ENCODE data around the gene GFPT2.

The GFPT2 gene

DNA sequence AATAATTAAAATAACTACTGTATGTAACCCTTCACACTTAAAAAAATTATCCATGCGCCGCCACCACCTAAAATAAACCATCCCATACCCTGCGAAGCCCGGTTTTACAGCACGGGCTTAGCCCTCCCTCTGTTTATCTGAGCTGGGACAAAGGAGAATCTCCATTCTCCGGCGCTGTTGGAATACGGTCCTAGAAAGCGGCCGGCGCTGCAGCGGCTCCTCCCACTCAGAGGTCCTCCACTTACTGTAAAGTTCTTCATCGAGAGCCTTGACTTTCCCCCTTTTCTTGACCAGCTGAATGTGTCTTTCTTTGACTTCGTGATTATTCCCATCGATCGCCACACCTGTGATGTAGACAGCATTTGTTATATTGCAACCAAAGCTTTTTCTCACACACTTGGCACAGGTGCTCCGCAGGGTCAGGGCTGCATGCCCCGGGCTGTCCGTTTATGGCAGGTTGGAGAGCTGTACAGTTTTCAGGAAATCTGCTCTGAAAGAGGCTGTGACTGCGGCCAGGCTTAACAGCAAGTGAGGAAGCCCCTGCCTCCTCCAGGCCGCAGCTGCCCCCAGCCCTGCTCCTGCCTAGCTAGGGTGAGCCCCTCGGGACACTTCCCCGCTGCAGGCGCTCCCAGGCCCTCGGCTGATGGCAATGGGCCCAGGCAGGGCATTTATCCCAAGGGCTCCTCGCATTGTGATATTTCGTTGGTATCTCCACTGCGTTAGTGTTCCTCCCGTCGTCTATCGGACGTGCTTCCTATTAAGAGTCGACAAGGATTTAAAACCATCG, 16.7 kb downstream of the GFPT2 start:
- no peak overlapping the region for H3K4me3 ChIP-seq (ENCODE audit: low read length)
- no peak for TF ChIP-seq ZNF274 (IDR thresholded peaks at IDR 0.05; ENCODE audit: low read depth, low read length)

GRCh38 chr5:180335614-180336233, 17.4 kb downstream of the GFPT2 start:
- H3K4me3 ChIP-seq (ENCODE audit: low read length) = no peak overlapping the region
- no peak for TF ChIP-seq ZNF274 (IDR thresholded peaks at IDR 0.05; ENCODE audit: low read depth, low read length)

DNA sequence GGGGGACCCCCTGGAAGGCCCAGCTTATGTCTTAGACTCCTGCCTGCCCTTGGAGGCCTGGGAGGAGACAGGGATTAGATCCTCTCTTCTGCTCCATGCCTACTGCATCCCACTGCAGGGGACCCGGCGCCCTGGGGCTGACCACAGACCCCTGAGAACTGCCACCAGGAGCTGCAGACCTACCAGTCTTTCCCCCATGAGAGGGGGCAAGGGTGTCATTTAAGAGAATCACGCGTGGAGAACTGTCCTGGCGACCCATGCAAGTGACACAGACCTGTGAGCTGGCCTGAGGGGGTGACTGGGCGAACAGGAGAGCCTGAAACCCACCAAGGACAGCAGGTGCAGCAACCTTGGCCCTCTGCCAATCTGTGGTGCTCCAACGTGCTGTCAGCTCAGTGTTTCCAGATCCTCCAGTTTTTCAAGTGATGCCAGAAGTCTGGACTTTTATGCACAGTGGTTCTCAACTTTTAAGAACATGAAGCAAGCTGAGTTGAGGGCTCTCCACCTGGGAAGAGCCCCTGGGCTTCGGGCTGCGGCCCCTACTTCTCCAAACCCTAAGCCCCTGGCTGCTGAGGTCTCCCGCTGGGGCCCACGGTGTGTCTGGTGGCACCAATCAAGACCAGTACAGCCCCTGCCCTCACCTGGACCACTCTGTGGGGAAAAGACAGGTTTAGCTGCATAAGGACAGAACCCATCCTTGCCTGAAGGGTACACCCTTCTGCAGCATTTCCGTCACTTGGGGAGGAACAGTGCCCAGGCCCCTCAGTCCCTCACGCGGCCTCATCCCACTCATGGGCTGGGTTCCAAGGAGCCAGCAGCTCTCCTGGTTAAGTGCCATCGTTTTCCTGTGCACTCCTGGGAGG, 18.2 kb downstream of the GFPT2 start:
- no peak for TF ChIP-seq ZNF274 (IDR thresholded peaks at IDR 0.05; ENCODE audit: low read depth, low read length)
- H3K4me3 ChIP-seq (ENCODE audit: low read length) = no peak overlapping the region

- no peak overlapping the region for H3K4me3 ChIP-seq (ENCODE audit: low read length)
- no peak for TF ChIP-seq ZNF274 (IDR thresholded peaks at IDR 0.05; ENCODE audit: low read depth, low read length)
Observed at GRCh38 chr5:180334176-180334575, 19.0 kb downstream of the GFPT2 start.

- H3K4me3 ChIP-seq (ENCODE audit: low read length) = no peak overlapping the region
- TF ChIP-seq ZNF274 (IDR thresholded peaks at IDR 0.05; ENCODE audit: low read depth, low read length) = no peak
Observed at GRCh38 chr5:180333661-180334060, 19.5 kb downstream of the GFPT2 start.

GRCh38 chr5:180332861-180333260, 20.3 kb downstream of the GFPT2 start:
- TF ChIP-seq ZNF274 (IDR thresholded peaks at IDR 0.05; ENCODE audit: low read depth, low read length) = no peak
- no peak overlapping the region for H3K4me3 ChIP-seq (ENCODE audit: low read length)

DNA sequence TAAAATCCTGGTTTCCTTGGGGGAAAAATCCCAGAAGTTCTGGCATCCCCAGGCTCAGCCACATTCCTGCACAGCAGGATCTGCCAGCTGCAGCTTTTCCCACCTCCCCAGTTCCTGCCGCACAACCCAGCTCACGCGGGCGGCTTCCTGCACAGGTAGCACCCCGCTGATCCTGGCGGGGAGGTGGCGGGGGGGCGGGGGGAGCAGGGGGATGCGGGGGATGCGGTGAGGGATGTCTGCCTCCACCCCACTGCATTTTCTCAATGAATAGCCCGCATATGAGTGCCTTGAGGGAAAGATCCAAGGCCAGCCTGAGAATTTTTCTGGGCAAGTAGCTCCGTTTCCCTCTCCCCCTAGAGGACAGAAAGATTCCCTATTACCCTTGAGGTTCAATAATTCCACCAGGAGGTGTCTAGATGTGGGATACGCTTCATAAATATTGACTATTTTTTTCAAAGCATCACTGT, 21.1 kb downstream of the GFPT2 start:
- no peak overlapping the region for H3K4me3 ChIP-seq (ENCODE audit: low read length)

DNA sequence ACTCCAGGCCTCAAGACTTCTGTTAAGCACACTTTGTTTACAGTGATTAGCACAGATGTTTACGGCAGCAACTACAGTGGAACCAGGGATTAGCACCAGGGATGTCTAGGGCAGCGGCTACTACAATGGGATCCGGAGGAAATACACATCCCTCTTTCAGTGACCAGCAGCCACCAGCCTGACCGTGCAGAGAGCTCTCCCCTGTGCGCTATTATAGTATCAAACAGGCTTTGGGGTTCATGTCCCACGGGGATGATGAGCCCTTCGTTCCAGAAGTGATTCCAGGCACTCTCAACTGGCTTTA, 21.5 kb downstream of the GFPT2 start:
- no peak overlapping the region for H3K4me3 ChIP-seq (ENCODE audit: low read length)

More for the DNA sequence above, 21.1 kb downstream of the GFPT2 start:
- TF ChIP-seq ZNF274 (IDR thresholded peaks at IDR 0.05; ENCODE audit: low read depth, low read length) = no peak

DNA sequence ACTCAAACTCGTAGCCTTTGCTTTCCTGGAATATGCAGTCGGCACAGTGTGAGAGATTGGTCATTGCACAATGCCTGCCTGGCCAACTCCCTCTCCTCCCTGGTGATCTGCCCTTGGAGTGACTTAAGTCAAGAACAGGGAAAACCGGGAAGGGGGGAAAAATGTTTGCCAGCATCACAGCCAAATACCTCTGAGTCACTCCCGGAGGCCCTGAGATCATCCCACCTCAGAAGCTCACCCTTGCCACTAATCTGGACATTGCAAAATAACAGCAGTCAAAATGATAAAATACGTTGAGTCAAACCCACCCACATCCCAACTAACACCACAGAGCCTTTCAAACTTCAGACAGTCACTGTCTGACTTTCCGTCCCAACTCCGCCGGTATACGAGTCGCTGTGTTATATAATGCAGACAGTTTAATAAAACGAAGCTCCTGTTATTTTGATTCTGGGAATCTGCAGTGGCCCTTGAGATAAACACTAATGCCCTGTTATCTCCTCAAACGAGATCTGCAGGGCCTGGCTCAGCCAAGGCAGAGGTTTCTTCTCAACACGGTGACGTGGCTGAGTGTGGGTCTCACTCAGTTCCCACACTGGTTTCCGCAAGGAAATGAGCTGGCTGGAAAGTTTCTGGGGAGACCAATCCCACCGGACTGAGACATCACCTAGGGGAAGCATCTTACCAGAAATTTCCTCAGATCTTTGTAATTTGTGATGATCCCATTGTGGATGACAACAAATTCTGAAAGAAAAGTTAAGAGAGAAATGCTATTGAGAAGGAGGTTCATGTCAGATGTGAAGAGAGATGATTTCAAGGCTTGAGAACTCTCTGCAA, 22.1 kb downstream of the GFPT2 start:
- no peak for TF ChIP-seq ZNF274 (IDR thresholded peaks at IDR 0.05; ENCODE audit: low read depth, low read length)
- H3K4me3 ChIP-seq (ENCODE audit: low read length) = no peak overlapping the region

More for the DNA sequence above, 21.5 kb downstream of the GFPT2 start:
- TF ChIP-seq ZNF274 (IDR thresholded peaks at IDR 0.05; ENCODE audit: low read depth, low read length) = no peak

GRCh38 chr5:180330270-180330648, 22.9 kb downstream of the GFPT2 start:
- no peak for TF ChIP-seq ZNF274 (IDR thresholded peaks at IDR 0.05; ENCODE audit: low read depth, low read length)
- no peak overlapping the region for H3K4me3 ChIP-seq (ENCODE audit: low read length)

- H3K4me3 ChIP-seq (ENCODE audit: low read length) = no peak overlapping the region
- no peak for TF ChIP-seq ZNF274 (IDR thresholded peaks at IDR 0.05; ENCODE audit: low read depth, low read length)
Observed at GRCh38 chr5:180329606-180330269, 23.4 kb downstream of the GFPT2 start.

DNA sequence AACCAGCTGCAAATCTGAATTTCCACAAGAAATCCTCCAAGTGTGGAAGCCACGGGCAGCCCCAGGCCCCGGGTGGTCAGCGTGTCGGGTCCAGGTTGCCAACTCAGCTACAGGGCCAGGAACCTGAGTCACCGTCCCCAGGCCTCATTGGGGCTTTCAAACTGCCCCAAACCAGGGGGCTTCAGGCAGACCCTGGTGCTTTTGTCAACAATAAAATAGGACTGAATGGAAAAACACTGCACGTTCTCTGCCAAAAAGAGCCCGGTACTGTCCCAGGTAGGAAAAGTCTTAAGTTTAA, 24.0 kb downstream of the GFPT2 start:
- H3K4me3 ChIP-seq (ENCODE audit: low read length) = no peak overlapping the region
- TF ChIP-seq ZNF274 (IDR thresholded peaks at IDR 0.05; ENCODE audit: low read depth, low read length) = no peak

DNA sequence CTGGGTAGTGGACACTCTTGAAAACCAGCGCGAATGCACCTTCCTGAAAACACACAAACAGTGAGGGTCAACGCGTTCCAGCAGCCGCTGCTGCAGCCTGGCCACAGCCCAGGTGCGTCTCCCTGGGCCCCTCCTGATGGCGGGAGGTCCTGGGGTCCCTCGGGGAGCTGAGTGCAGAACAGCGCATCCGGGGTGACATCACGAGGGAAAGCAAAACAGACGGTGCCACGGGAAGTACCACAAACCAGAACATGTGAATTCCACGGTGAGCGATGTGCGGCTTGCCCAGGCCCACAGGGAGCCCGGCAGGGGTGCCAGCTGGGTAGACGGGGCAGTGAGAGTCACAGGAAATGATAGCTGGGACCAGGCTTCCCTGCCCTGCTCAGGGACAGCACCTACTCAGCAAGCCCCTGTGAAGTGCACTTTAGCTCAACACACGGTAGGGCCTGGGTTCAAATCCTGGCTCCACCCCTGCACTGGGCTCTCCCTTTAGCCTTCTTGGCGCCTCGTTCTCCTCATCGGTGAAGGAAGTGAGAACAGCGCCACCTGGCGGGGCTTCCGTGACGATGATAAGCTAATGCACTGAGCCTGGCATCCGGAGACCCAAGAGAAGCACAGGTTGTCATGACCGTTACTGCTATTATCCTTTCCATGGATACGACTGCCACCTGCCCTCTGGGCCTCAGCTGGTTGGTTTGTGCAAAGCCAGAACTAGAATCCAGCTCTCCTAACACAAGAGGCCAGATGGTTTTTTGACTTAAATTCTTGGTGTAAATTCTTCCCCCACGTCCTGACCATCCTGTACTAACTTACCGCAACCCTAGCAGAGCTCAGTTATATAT, 24.6 kb downstream of the GFPT2 start:
- no peak overlapping the region for H3K4me3 ChIP-seq (ENCODE audit: low read length)
- no peak for TF ChIP-seq ZNF274 (IDR thresholded peaks at IDR 0.05; ENCODE audit: low read depth, low read length)
